Measurements from ENCODE around the gene BTBD6. TPM values are rescaled to one million over a fixed set of nuclear protein-coding genes. Genes with fewer than 3 reads are reported as not detected.

Gene BTBD6
- total RNA-seq, 1 donor from 2014 or later, result 35.3 TPM

GRCh38 chr14:105204931-105205672, 43.2 kb upstream of the BTBD6 start:
- DNase-seq (ENCODE audit: extremely low spot score, unreplicated experiment), result no peak
- H3K36me3 Mint-ChIP-seq (ENCODE audit: unreplicated experiment), result peaks cover under 1% of the 10 kb centered on the region
- H3K9me3 Mint-ChIP-seq (ENCODE audit: unreplicated experiment), result no peaks in the 10 kb centered on the region
- TF ChIP-seq CTCF (IDR thresholded peaks at IDR 0.05), result no peak
- H3K4me1 Mint-ChIP-seq (ENCODE audit: unreplicated experiment), result peaks cover 10% of the 10 kb centered on the region
- no peak overlapping the region for H3K27ac Mint-ChIP-seq (ENCODE audit: unreplicated experiment)
- no peaks in the 10 kb centered on the region for H3K27me3 Mint-ChIP-seq (ENCODE audit: unreplicated experiment)
- H3K4me3 Mint-ChIP-seq (ENCODE audit: unreplicated experiment), result no peak overlapping the region

- no peaks in the 10 kb centered on the region for H3K9me3 Mint-ChIP-seq (ENCODE audit: unreplicated experiment)
Observed at GRCh38 chr14:105205673-105206208, 42.6 kb upstream of the BTBD6 start.

GRCh38 chr14:105206873-105207272, 41.5 kb upstream of the BTBD6 start:
- H3K27ac Mint-ChIP-seq (ENCODE audit: unreplicated experiment), result no peak overlapping the region
- H3K9me3 Mint-ChIP-seq (ENCODE audit: unreplicated experiment), result no peaks in the 10 kb centered on the region
- H3K27me3 Mint-ChIP-seq (ENCODE audit: unreplicated experiment), result no peaks in the 10 kb centered on the region
- no peak for TF ChIP-seq CTCF (IDR thresholded peaks at IDR 0.05)
- DNase-seq (ENCODE audit: extremely low spot score, unreplicated experiment), result no peak
- H3K36me3 Mint-ChIP-seq (ENCODE audit: unreplicated experiment), result peaks cover 4% of the 10 kb centered on the region
- H3K4me1 Mint-ChIP-seq (ENCODE audit: unreplicated experiment), result peaks cover 10% of the 10 kb centered on the region
- H3K4me3 Mint-ChIP-seq (ENCODE audit: unreplicated experiment), result no peak overlapping the region

More at GRCh38 chr14:105205673-105206208, 42.6 kb upstream of the BTBD6 start:
- no peak for DNase-seq (ENCODE audit: extremely low spot score, unreplicated experiment)
- Mint-ChIP-seq H3K4me1 (ENCODE audit: unreplicated experiment) (peaks cover 10% of the 10 kb centered on the region), H3K27ac (ENCODE audit: unreplicated experiment) (no peak overlapping the region), H3K4me3 (ENCODE audit: unreplicated experiment) (no peak overlapping the region), H3K27me3 (ENCODE audit: unreplicated experiment) (no peaks in the 10 kb centered on the region), H3K36me3 (ENCODE audit: unreplicated experiment) (peaks cover 4% of the 10 kb centered on the region)
- TF ChIP-seq CTCF (IDR thresholded peaks at IDR 0.05), result no peak

GRCh38 chr14:105207460-105207901, 40.9 kb upstream of the BTBD6 start:
- no peaks in the 10 kb centered on the region for H3K27me3 Mint-ChIP-seq (ENCODE audit: unreplicated experiment)
- peaks cover 10% of the 10 kb centered on the region for H3K4me1 Mint-ChIP-seq (ENCODE audit: unreplicated experiment)
- H3K4me3 Mint-ChIP-seq (ENCODE audit: unreplicated experiment), result no peak overlapping the region
- H3K9me3 Mint-ChIP-seq (ENCODE audit: unreplicated experiment), result no peaks in the 10 kb centered on the region
- TF ChIP-seq CTCF (IDR thresholded peaks at IDR 0.05), result no peak
- peaks cover 4% of the 10 kb centered on the region for H3K36me3 Mint-ChIP-seq (ENCODE audit: unreplicated experiment)
- no peak overlapping the region for H3K27ac Mint-ChIP-seq (ENCODE audit: unreplicated experiment)
- no peak for DNase-seq (ENCODE audit: extremely low spot score, unreplicated experiment)

- Mint-ChIP-seq H3K4me3 (ENCODE audit: unreplicated experiment) (no peak overlapping the region), H3K9me3 (ENCODE audit: unreplicated experiment) (no peaks in the 10 kb centered on the region), H3K27ac (ENCODE audit: unreplicated experiment) (no peak overlapping the region), H3K27me3 (ENCODE audit: unreplicated experiment) (no peaks in the 10 kb centered on the region), H3K4me1 (ENCODE audit: unreplicated experiment) (peaks cover 11% of the 10 kb centered on the region), H3K36me3 (ENCODE audit: unreplicated experiment) (peaks cover 5% of the 10 kb centered on the region)
- DNase-seq (ENCODE audit: extremely low spot score, unreplicated experiment), result no peak
- TF ChIP-seq CTCF (IDR thresholded peaks at IDR 0.05), result no peak
Observed at GRCh38 chr14:105207996-105208737, 40.2 kb upstream of the BTBD6 start.
